Esophagus muscularis mucosa (tissue), 4 donors: ENCODE data around the gene MYMK.

ENCODE experiments used
- CTCF ChIP-seq, 3 experiments: fragments of 200-600 bp in 2 of 3; fragments of 450-650 bp in 1 of 3; sonication (generic) in 2 of 3; IDR thresholded peaks; one replicate each; pipeline ENCODE4 v1.5.1; 2017 to 2019; ENCODE audit warnings: antibody characterized with exemption in 3 of 3, mild to moderate bottlenecking in 2 of 3, moderate library complexity in 1 of 3
- EP300 ChIP-seq: sonication (generic); formaldehyde crosslinking; IDR thresholded peaks from one replicate; pipeline ENCODE4 v1.6.1; 2017; ENCODE audit warnings: antibody characterized with exemption
- POLR2A ChIP-seq: fragments of 450-650 bp; IDR thresholded peaks from one replicate; pipeline ENCODE4 v1.6.1; 2017; ENCODE audit warnings: antibody characterized with exemption, moderate library complexity, mild to moderate bottlenecking, low read depth
- POLR2AphosphoS5 ChIP-seq, 2 donors: sonication (generic); formaldehyde crosslinking; IDR thresholded peaks; one replicate each; pipeline ENCODE4 v1.6.1; 2017; ENCODE audit warnings: antibody characterized with exemption in 2 of 2

- TF ChIP-seq POLR2AphosphoS5 (IDR thresholded peaks at IDR 0.05), result no peak
- TF ChIP-seq EP300, result no peak
- no peak for TF ChIP-seq CTCF (IDR thresholded peaks at IDR 0.05)
- TF ChIP-seq POLR2A, result no peak
These were observed 47.3 kb upstream of the MYMK start for GRCh38 chr9:133571896-133572595.
